WI38 (cell line): ENCODE measurements around the gene TPM2.
A peak's percentile ranks its signal among the peaks of the same experiment; 100 is the strongest.

ENCODE experiments used
- H3K4me3 ChIP-seq: 2 replicates; pipeline ENCODE4 v1.5.1; 2011; ENCODE audit warnings: low read depth, mild to moderate bottlenecking, control low read depth, low read length
- CTCF ChIP-seq: IDR thresholded peaks from 2 replicates; pipeline ENCODE4 v1.5.1; 2012; ENCODE audit warnings: low read depth, mild to moderate bottlenecking, control low read depth, low read length

The TPM2 gene

GRCh38 chr9:35703906-35704672, 14.4 kb upstream of the TPM2 start:
- no peak overlapping the region for H3K4me3 ChIP-seq
- TF ChIP-seq CTCF = no peak

DNA sequence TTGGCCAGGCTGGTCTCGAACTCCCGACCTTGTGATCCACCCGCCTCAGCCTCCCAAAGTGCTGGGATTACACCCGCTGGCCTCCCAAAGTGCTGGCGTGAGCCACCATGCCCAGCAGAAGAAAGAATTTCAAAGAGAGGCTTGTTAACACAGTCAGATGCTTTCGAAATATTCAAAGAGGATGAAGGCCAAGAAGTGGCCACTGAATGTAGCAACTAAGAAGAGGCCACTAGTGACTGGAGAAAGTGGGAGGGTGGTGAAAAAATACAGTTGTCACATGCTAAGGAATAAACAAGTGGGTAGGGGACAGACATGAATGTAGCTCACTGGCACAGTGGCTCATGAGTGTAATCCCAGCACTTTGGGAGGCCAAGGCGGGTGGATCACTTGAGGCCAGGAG, 13.0 kb upstream of the TPM2 start:
- TF ChIP-seq CTCF = no peak
- H3K4me3 ChIP-seq = no peak overlapping the region

DNA sequence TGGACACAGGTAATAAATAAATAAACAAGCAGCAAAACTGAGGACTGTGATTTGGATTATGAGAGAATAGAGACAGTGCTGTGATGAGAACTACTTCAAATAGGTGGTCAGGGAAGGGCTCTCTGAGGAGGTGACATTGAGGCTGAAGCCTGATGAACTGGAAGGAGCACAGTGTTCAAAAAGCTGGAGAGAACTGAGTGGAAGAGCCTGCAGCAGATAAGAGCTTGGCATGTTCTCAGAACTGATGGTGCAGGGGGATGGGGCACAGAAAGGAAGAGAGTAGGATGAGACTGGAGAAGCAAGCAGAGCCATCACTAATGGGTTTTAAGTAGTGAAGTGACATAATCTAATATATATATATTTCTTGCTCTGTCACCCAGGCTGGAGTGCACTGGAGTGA, 11.2 kb upstream of the TPM2 start:
- H3K4me3 ChIP-seq = no peak overlapping the region
- TF ChIP-seq CTCF = no peak

GRCh38 chr9:35700031-35700430, 10.3 kb upstream of the TPM2 start:
- no peak for TF ChIP-seq CTCF
- H3K4me3 ChIP-seq = no peak overlapping the region

DNA sequence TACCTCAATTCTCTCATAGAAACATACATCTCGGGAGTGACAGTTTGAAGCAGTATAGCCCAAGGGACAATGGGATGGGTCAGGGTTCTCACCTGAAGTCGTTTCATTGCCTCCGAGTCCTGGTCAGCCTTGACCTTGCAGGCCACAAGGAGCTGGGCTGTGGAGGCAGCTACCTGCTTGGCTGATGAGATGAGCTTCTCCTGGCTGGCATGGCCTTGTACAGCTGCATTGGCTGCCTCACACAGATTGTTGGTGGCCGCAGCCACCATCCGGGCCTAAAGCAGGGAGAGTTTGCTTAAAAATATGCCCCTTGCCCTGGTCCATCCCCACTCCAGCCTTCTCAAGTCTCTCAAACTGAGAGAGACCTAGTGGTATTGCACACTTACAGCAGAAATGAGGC, 8.5 kb upstream of the TPM2 start:
- no peak overlapping the region for H3K4me3 ChIP-seq
- TF ChIP-seq CTCF = no peak

GRCh38 chr9:35697486-35697885, 7.8 kb upstream of the TPM2 start:
- H3K4me3 ChIP-seq = no peak overlapping the region
- TF ChIP-seq CTCF = no peak

- no peak overlapping the region for H3K4me3 ChIP-seq
- peak; percentile 90 for TF ChIP-seq CTCF
Measured at GRCh38 chr9:35696520-35697215, 6.9 kb upstream of the TPM2 start.
